ENCODE measurements around the gene PROSER1. TPM values are rescaled to one million over a fixed set of nuclear protein-coding genes. Genes with fewer than 3 reads are reported as not detected.

Gene PROSER1
- total RNA-seq, 1 experiment from 2014 or later: 94.6 TPM

DNA sequence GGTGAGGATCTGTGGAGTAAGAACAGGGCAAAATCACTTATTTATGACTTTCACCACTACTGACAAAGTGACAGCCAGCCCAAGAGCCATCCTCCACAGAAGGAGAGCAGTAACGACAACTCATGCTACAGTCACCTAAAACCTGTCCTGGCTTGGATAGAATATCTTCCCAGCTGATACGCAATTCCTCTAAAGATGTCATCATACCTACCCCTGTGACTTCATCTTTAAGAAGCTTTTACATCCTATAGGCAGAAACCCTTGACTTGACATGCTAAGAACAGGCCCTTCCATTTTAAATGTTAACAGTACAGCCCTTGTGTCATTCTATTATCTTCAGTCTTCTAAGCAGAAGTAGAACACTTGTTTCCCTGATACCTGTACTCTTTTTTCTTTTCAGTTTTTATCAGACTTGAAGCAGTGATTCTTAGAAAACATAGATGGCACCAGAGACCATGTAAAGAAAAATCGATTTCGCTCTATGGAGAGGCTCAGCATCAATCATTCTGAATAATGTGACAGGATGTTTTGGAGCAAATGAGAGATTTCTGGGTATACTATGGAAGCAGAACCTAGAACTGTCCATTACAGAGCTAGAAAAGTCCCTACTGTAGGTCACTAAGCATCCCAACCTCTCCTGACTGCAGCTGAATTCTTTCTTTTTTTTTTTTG is 67.4 kb downstream of the PROSER1 start (continued):
- TF ChIP-seq HMGA2 (CRISPR knock-in tag; IDR thresholded peaks at IDR 0.05): no peak
- TF ChIP-seq NFE2L1 (CRISPR knock-in tag; IDR thresholded peaks at IDR 0.05): no peak
- TF ChIP-seq, protein P1, sequence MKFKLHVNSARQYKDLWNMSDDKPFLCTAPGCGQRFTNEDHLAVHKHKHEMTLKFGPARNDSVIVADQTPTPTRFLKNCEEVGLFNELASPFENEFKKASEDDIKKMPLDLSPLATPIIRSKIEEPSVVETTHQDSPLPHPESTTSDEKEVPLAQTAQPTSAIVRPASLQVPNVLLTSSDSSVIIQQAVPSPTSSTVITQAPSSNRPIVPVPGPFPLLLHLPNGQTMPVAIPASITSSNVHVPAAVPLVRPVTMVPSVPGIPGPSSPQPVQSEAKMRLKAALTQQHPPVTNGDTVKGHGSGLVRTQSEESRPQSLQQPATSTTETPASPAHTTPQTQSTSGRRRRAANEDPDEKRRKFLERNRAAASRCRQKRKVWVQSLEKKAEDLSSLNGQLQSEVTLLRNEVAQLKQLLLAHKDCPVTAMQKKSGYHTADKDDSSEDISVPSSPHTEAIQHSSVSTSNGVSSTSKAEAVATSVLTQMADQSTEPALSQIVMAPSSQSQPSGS (CRISPR knock-in tag; IDR thresholded peaks at IDR 0.05; ENCODE audit: borderline replicate concordance, low read depth): no peak
- TF ChIP-seq ZNF671 (CRISPR knock-in tag; IDR thresholded peaks at IDR 0.05): no peak
- TF ChIP-seq ZNF219 (CRISPR knock-in tag; IDR thresholded peaks at IDR 0.05; ENCODE audit: borderline replicate concordance): no peak
- TF ChIP-seq NFYB (CRISPR knock-in tag; conservative IDR thresholded peaks at IDR 0.05; ENCODE audit: low read depth): no peak
- TF ChIP-seq, protein P2, sequence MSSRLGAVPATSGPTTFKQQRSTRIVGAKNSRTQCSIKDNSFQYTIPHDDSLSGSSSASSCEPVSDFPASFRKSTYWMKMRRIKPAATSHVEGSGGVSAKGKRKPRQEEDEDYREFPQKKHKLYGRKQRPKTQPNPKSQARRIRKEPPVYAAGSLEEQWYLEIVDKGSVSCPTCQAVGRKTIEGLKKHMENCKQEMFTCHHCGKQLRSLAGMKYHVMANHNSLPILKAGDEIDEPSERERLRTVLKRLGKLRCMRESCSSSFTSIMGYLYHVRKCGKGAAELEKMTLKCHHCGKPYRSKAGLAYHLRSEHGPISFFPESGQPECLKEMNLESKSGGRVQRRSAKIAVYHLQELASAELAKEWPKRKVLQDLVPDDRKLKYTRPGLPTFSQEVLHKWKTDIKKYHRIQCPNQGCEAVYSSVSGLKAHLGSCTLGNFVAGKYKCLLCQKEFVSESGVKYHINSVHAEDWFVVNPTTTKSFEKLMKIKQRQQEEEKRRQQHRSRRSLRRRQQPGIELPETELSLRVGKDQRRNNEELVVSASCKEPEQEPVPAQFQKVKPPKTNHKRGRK (CRISPR knock-in tag; IDR thresholded peaks at IDR 0.05; ENCODE audit: borderline replicate concordance): no peak

DNA sequence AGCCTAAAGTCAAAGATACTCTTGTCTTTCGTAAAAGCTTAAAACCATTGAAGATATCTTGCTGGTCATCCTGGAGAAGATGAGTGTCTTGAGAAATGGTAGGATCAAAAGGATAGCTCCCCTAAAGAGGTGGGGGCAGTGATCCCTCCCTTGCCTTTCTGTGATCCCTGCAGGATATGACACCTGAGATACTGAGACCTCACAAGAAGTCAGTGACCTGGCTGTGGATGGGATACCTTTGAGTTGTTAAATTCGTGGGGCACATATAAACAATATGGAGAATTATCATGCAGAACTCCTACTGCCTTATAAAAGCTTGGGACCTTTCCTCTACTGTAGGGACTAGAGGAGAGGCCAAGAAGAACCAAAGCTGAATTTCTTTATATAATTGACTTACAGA is 68.7 kb downstream of the PROSER1 start:
- no peaks in the 10 kb centered on the region for H3K36me3 Mint-ChIP-seq
- TF ChIP-seq NR3C1 (CRISPR knock-in tag; conservative IDR thresholded peaks at IDR 0.05; ENCODE audit: low read depth) (no peak), IRF2 (CRISPR knock-in tag; IDR thresholded peaks at IDR 0.05; ENCODE audit: borderline replicate concordance, low read depth) (no peak), NR2C2 (CRISPR knock-in tag; IDR thresholded peaks at IDR 0.05) (no peak), NFYB (CRISPR knock-in tag; conservative IDR thresholded peaks at IDR 0.05; ENCODE audit: low read depth) (no peak), ARID4B (CRISPR knock-in tag; IDR thresholded peaks at IDR 0.05; ENCODE audit: borderline replicate concordance) (no peak), ERG (CRISPR knock-in tag; IDR thresholded peaks at IDR 0.05) (no peak), RORB (CRISPR knock-in tag; IDR thresholded peaks at IDR 0.05) (no peak), ZNF423 (CRISPR knock-in tag; IDR thresholded peaks at IDR 0.05) (no peak)
- H3K27me3 Mint-ChIP-seq (ENCODE audit: low read depth): no peaks in the 10 kb centered on the region
- POLR2A ChIA-PET: no interaction called here
- no peak overlapping the region for H3K27ac Mint-ChIP-seq
- CTCF ChIA-PET: interaction anchor here (1.1 to 2.4 kb wide), 3 partner anchors 82 to 647 kb away, joined by 3 to 8 read pairs (median 4); no protein-coding TSS in a partner anchor
- 0 out of 2 replicates have a peak, but pooled peaks cover 4% of the 10 kb centered on the region for H3K9me3 Mint-ChIP-seq
- ATAC-seq (peak; percentile 60), DNase-seq (ENCODE audit: low spot score) (no peak)
- H3K4me1 Mint-ChIP-seq: peaks cover 32% of the 10 kb centered on the region
- H3K4me3 Mint-ChIP-seq: no peak overlapping the region

- H3K27ac Mint-ChIP-seq: no peak overlapping the region
- H3K4me3 Mint-ChIP-seq: no peak overlapping the region
- peaks cover 7% of the 10 kb centered on the region for H3K9me3 Mint-ChIP-seq
- POLR2A ChIA-PET: no interaction called here
- peaks cover 32% of the 10 kb centered on the region for H3K4me1 Mint-ChIP-seq
- TF ChIP-seq, protein P3, sequence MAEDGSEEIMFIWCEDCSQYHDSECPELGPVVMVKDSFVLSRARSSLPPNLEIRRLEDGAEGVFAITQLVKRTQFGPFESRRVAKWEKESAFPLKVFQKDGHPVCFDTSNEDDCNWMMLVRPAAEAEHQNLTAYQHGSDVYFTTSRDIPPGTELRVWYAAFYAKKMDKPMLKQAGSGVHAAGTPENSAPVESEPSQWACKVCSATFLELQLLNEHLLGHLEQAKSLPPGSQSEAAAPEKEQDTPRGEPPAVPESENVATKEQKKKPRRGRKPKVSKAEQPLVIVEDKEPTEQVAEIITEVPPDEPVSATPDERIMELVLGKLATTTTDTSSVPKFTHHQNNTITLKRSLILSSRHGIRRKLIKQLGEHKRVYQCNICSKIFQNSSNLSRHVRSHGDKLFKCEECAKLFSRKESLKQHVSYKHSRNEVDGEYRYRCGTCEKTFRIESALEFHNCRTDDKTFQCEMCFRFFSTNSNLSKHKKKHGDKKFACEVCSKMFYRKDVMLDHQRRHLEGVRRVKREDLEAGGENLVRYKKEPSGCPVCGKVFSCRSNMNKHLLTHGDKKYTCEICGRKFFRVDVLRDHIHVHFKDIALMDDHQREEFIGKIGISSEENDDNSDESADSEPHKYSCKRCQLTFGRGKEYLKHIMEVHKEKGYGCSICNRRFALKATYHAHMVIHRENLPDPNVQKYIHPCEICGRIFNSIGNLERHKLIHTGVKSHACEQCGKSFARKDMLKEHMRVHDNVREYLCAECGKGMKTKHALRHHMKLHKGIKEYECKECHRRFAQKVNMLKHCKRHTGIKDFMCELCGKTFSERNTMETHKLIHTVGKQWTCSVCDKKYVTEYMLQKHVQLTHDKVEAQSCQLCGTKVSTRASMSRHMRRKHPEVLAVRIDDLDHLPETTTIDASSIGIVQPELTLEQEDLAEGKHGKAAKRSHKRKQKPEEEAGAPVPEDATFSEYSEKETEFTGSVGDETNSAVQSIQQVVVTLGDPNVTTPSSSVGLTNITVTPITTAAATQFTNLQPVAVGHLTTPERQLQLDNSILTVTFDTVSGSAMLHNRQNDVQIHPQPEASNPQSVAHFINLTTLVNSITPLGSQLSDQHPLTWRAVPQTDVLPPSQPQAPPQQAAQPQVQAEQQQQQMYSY (CRISPR knock-in tag; IDR thresholded peaks at IDR 0.05): no peak
- TF ChIP-seq NFYB (CRISPR knock-in tag; conservative IDR thresholded peaks at IDR 0.05; ENCODE audit: low read depth) (no peak), NR3C1 (CRISPR knock-in tag; conservative IDR thresholded peaks at IDR 0.05; ENCODE audit: low read depth) (no peak), IRF2 (CRISPR knock-in tag; IDR thresholded peaks at IDR 0.05; ENCODE audit: borderline replicate concordance, low read depth) (no peak), JUN (CRISPR knock-in tag; IDR thresholded peaks at IDR 0.05) (no peak)
- DNase-seq (ENCODE audit: low spot score) (no peak), ATAC-seq (no peak)
- H3K27me3 Mint-ChIP-seq (ENCODE audit: low read depth): no peaks in the 10 kb centered on the region
- CTCF ChIA-PET: no interaction called here
- H3K36me3 Mint-ChIP-seq: no peaks in the 10 kb centered on the region
These were observed 70.4 kb downstream of the PROSER1 start for GRCh38 chr13:38967446-38967845.
